CD14-positive monocyte (primary cell): Measurements from ENCODE around the gene KIF16B. TPM values are rescaled to one million over a fixed set of nuclear protein-coding genes. Genes with fewer than 3 reads are reported as not detected.

ENCODE experiments used
- DNase-seq, 3 donors: peaks; one replicate each; pipeline ENCODE4 v3.0.0-alpha.2; 2011 to 2022
- H2AFZ ChIP-seq: 2 replicates; pipeline ENCODE4 v1.6.0; 2012; ENCODE audit warnings: mild to moderate bottlenecking, low read depth, low read length, inconsistent platforms; ENCODE audit not compliant: insufficient read depth, poor library complexity, severe bottlenecking
- H3K27ac ChIP-seq, 2 donors: 1 replicate in 1 of 2; 2 replicates in 1 of 2; pipeline ENCODE4 v1.5.1; 2012 to 2013; ENCODE audit warnings: low read length in 2 of 2, control low read depth in 1 of 2, inconsistent platforms in 1 of 2, low read depth in 1 of 2, mild to moderate bottlenecking in 1 of 2
- H3K27me3 ChIP-seq, 2 donors: one replicate each; pipeline versions ENCODE4 v1.6.0 to v1.6.1; 2011 to 2013; ENCODE audit warnings: low read length in 2 of 2; ENCODE audit not compliant: control insufficient read depth in 2 of 2, insufficient read depth in 2 of 2
- H3K36me3 ChIP-seq, 2 donors: replicated peaks in 1 of 2; 1 replicate in 1 of 2; 2 replicates in 1 of 2; pipeline versions ENCODE4 v1.5.1 to v1.6.1; 2012 to 2013; ENCODE audit warnings: low read length in 2 of 2, control low read depth in 1 of 2, inconsistent platforms in 1 of 2, mild to moderate bottlenecking in 1 of 2; ENCODE audit not compliant: insufficient read depth in 2 of 2, control insufficient read depth in 1 of 2
- H3K4me1 ChIP-seq, 2 donors: 1 replicate in 1 of 2; 2 replicates in 1 of 2; pipeline versions ENCODE4 v1.5.1 to v1.6.1; 2012 to 2013; ENCODE audit warnings: low read length in 2 of 2, control low read depth in 1 of 2, inconsistent platforms in 1 of 2, mild to moderate bottlenecking in 1 of 2, moderate library complexity in 1 of 2; ENCODE audit not compliant: insufficient read depth in 2 of 2, control insufficient read depth in 1 of 2
- H3K4me2 ChIP-seq: replicated peaks from 2 replicates; pipeline ENCODE3; 2012; ENCODE audit warnings: low read length, moderate library complexity, mild to moderate bottlenecking; ENCODE audit not compliant: poor library complexity, severe bottlenecking; ENCODE audit errors: extremely low read depth
- H3K4me3 ChIP-seq, 3 experiments: fragments of 200-600 bp in 1 of 3; sonication (generic) in 1 of 3; replicated peaks in 1 of 3; 1 replicate in 2 of 3; 2 replicates in 1 of 3; pipeline ENCODE4 v1.5.1; 2011 to 2013; ENCODE audit warnings: low read length in 3 of 3, mild to moderate bottlenecking in 3 of 3, control low read depth in 2 of 3, low read depth in 2 of 3, inconsistent platforms in 1 of 3, moderate library complexity in 1 of 3
- H3K79me2 ChIP-seq: 2 replicates; pipeline ENCODE4 v1.6.0; 2012; ENCODE audit warnings: mild to moderate bottlenecking, control low read depth, inconsistent platforms, low read length, moderate library complexity; ENCODE audit not compliant: insufficient read depth
- H3K9ac ChIP-seq: 2 replicates; pipeline ENCODE4 v1.6.0; 2017; ENCODE audit warnings: low read length, mild to moderate bottlenecking; ENCODE audit not compliant: insufficient read depth, poor library complexity, severe bottlenecking
- H3K9me3 ChIP-seq, 2 donors: replicated peaks in 1 of 2; 1 replicate in 1 of 2; 2 replicates in 1 of 2; pipeline versions ENCODE4 v1.5.1 to v1.6.1; 2012 to 2013; ENCODE audit warnings: low read length in 2 of 2, control low read depth in 1 of 2; ENCODE audit not compliant: control insufficient read depth in 1 of 2, insufficient read depth in 1 of 2
- H4K20me1 ChIP-seq: 2 replicates; pipeline ENCODE4 v1.6.0; 2012; ENCODE audit warnings: mild to moderate bottlenecking, low read length, control low read depth, moderate library complexity; ENCODE audit not compliant: insufficient read depth
- H3K27ac Mint-ChIP-seq, 7 donors: one replicate each; pipeline ENCODE4 v1.8.0; 2020; ENCODE audit warnings: mild to moderate bottlenecking in 7 of 7, mixed read lengths in 7 of 7, moderate library complexity in 6 of 7, inconsistent platforms in 2 of 7
- H3K27me3 Mint-ChIP-seq, 3 donors: one replicate each; pipeline ENCODE4 v1.8.0; 2021 to 2022; ENCODE audit warnings: low read depth in 3 of 3, mild to moderate bottlenecking in 3 of 3, mixed read lengths in 3 of 3, moderate library complexity in 3 of 3, inconsistent platforms in 1 of 3
- H3K36me3 Mint-ChIP-seq, 2 donors: one replicate each; pipeline ENCODE4 v1.8.0; 2020; ENCODE audit warnings: mixed read lengths in 2 of 2, inconsistent platforms in 1 of 2, mild to moderate bottlenecking in 1 of 2
- H3K4me1 Mint-ChIP-seq: one replicate; pipeline ENCODE4 v1.8.0; 2020; ENCODE audit warnings: mild to moderate bottlenecking, mixed read lengths
- H3K4me3 Mint-ChIP-seq, 2 donors: one replicate each; pipeline ENCODE4 v1.8.0; 2020; ENCODE audit warnings: mild to moderate bottlenecking in 2 of 2, mixed read lengths in 2 of 2, moderate library complexity in 1 of 2
- H3K9me3 Mint-ChIP-seq, 7 donors: one replicate each; pipeline ENCODE4 v1.8.0; 2020 to 2022; ENCODE audit warnings: mixed read lengths in 7 of 7, mild to moderate bottlenecking in 6 of 7, moderate library complexity in 6 of 7, inconsistent platforms in 2 of 7
- WGBS: methylation state at CpG from one replicate; pipeline ENCODE4 v1.1.5; 2013; ENCODE audit warnings: missing lambda C conversion rate; ENCODE audit not compliant: insufficient coverage; 5-methylcytosine and 5-hydroxymethylcytosine counted together
- intact Hi-C, 2 donors: fragments of 100-400 bp; cut with micrococcal nuclease; formaldehyde crosslinking; loops; one replicate each; pipeline versions ENCODE4 v1.15.0 to v1.15.1; 2023
- polyA plus RNA-seq, 3 donors: library from polyadenylated mRNA; depleted of rRNA in 1 of 3; unstranded in 2 of 3; stranded (reverse) in 1 of 3; fragments of 300-500 nt in 2 of 3; fragments of >200 nt in 1 of 3; fragmentation: Illumina TruSeq in 2 of 3; gene quantifications; 1 replicate in 2 of 3; 2 replicates in 1 of 3; pipeline ENCODE4 v1.2.3, GENCODE V29; 2012 to 2021
- TF ChIP-seq, protein P1 (sequence below): fragments of 200-600 bp; IDR thresholded peaks from one replicate; pipeline ENCODE4 v1.8.0; 2022; ENCODE audit warnings: antibody characterized with exemption, mild to moderate bottlenecking

KIF16B gene
- polyA plus RNA-seq, 3 donors = 0.89 to 2.9 (median 2.8) TPM

DNA sequence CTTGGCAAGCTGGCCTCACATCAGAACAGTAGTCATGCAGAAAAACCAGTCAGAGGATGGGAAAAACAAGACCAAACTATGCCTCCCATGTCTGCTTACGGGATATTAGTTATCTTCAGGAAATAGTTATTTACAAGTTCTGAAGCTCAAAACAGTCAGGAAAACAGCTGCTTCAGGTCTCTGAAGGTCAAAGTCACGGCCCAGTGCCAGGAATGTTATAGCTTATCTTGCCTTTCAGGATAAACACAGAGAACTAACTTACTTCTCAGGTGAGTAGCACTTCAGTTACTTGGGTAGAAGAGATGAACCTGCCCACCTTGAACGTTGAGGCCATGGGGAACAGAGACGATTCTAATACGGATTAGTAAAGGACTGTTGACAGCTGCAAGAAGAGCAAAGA is 310.7 kb downstream of the KIF16B start:
- H3K36me3 ChIP-seq = no peaks in the 10 kb centered on the region
- Mint-ChIP-seq H3K27me3 (peaks cover 0 to 4% (median 3%) of the 10 kb centered on the region in 3 donors), H3K4me3 (no peak overlapping the region), H3K4me1 (peaks cover 3% of the 10 kb centered on the region), H3K27ac (no peak overlapping the region), H3K9me3 (peaks cover 17 to 41% (median 29%) of the 10 kb centered on the region in 7 donors), H3K36me3 (peaks cover 0 to 3% of the 10 kb centered on the region in 2 donors)
- no peak overlapping the region for H3K9ac ChIP-seq
- intact Hi-C loops = no loop called here
- H4K20me1 ChIP-seq = no peaks in the 10 kb centered on the region
- no peak for DNase-seq
- no peak overlapping the region for H3K4me3 ChIP-seq
- H3K4me2 ChIP-seq = no peak overlapping the region
- TF ChIP-seq, protein P1, sequence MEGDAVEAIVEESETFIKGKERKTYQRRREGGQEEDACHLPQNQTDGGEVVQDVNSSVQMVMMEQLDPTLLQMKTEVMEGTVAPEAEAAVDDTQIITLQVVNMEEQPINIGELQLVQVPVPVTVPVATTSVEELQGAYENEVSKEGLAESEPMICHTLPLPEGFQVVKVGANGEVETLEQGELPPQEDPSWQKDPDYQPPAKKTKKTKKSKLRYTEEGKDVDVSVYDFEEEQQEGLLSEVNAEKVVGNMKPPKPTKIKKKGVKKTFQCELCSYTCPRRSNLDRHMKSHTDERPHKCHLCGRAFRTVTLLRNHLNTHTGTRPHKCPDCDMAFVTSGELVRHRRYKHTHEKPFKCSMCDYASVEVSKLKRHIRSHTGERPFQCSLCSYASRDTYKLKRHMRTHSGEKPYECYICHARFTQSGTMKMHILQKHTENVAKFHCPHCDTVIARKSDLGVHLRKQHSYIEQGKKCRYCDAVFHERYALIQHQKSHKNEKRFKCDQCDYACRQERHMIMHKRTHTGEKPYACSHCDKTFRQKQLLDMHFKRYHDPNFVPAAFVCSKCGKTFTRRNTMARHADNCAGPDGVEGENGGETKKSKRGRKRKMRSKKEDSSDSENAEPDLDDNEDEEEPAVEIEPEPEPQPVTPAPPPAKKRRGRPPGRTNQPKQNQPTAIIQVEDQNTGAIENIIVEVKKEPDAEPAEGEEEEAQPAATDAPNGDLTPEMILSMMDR = no peak
- H3K4me1 ChIP-seq = no peaks in the 10 kb centered on the region
- H3K27ac ChIP-seq = no peak overlapping the region
- no peak overlapping the region for H2AFZ ChIP-seq
- no peaks in the 10 kb centered on the region for H3K27me3 ChIP-seq
- H3K9me3 ChIP-seq = peaks cover 20 to 45% of the 10 kb centered on the region in 2 donors
- H3K79me2 ChIP-seq = no peaks in the 10 kb centered on the region
- WGBS = 95% methylated on average over 4 of the region's 5 CpGs

DNA sequence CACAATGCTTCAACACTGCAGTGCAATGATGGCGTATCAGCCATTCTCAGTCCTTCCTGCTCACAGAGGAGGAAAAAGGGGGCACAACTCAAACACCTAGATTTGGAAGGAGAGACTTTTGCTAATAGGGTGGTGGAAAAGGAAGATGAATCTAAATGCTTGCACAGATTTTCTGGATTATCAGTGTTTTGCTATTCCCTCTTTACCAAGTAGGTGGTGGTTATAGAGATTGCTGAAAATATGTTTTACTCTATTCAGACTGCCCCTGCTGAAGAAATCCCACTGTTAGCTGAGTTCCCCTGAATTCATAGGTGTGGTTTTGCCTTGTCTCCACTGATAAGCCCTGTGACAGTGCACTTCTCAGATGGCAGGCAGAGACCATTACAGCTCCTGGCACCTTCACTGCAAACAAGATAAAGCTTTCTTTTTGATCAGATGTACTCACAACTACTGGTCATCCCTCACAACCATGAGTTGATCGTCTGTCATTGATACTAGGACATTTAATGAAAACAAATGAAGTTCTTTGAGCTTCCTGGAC is 311.4 kb downstream of the KIF16B start:
- H3K4me1 Mint-ChIP-seq = peaks cover 3% of the 10 kb centered on the region

More for the DNA sequence above, 311.4 kb downstream of the KIF16B start:
- H3K4me1 ChIP-seq = no peaks in the 10 kb centered on the region
- DNase-seq = no peak
- H3K27ac ChIP-seq = no peak overlapping the region
- Mint-ChIP-seq H3K27ac (no peak overlapping the region), H3K9me3 (peaks cover 10 to 33% (median 27%) of the 10 kb centered on the region in 7 donors), H3K27me3 (peaks cover 0 to 4% (median 3%) of the 10 kb centered on the region in 3 donors), H3K36me3 (peaks cover 0 to 3% of the 10 kb centered on the region in 2 donors), H3K4me3 (no peak overlapping the region)
- intact Hi-C loops = no loop called here
- WGBS = no CpG with 5 or more reads among the region's 2 CpGs
- H2AFZ ChIP-seq = no peak overlapping the region
- no peaks in the 10 kb centered on the region for H3K36me3 ChIP-seq
- H3K9ac ChIP-seq = no peak overlapping the region
- no peaks in the 10 kb centered on the region for H4K20me1 ChIP-seq
- no peak overlapping the region for H3K4me2 ChIP-seq
- no peaks in the 10 kb centered on the region for H3K79me2 ChIP-seq
- peaks cover 16 to 37% of the 10 kb centered on the region in 2 donors for H3K9me3 ChIP-seq
- TF ChIP-seq, protein P1 = no peak
- no peak overlapping the region for H3K4me3 ChIP-seq
- H3K27me3 ChIP-seq = no peaks in the 10 kb centered on the region
